ENCODE data around the gene ZBTB21.

The ZBTB21 gene

DNA sequence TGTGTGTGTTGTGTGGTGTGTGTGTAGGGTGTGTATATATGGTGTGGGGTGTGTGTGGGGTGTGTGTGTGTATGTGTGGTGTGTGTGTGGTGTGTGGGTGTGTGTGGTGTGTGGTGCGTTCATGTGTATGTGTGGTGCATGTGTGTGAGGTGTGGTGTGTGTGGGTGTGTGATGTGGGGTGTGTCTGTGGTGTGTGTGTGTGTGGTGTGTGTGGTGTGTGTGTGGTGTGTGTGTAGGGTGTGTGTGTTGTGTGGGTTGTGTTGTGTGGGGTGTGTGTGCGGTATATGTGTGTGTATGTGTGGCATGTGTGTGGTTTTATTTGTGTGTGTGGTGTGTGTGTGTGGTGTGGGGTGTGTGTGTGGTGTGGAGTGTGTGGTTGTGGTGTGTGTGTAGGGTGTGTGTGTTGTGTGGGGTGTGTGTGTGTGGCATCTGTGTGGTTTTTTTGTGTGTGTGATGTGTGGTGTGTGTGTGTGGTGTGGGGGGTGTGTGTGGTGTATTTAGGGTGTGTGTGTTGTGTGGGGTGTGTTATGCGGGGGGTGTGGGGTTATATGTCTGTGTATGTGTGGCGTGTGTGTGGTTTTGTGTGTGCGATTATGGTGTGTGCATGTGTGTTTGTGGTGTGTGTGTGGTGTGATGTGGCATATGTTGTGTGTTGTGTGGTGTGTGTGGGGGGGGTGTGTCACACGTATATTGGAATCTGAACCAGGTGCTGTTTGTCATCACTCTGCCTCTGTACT lies 17.1 kb upstream of the ZBTB21 start:
- no peaks in the 10 kb centered on the region for H3K36me3 ChIP-seq (ENCODE audit: insufficient read depth, insufficient read length, low read length)
- H3K4me1 ChIP-seq (ENCODE audit: insufficient read depth, insufficient read length), result peaks cover 24% of the 10 kb centered on the region
- H3K27me3 ChIP-seq (ENCODE audit: insufficient read depth, insufficient read length), result no peaks in the 10 kb centered on the region
- H3K9ac ChIP-seq (ENCODE audit: insufficient read length, low read depth), result no peak overlapping the region
- no peaks in the 10 kb centered on the region for H3K9me3 ChIP-seq (ENCODE audit: insufficient read depth, low read length)
- DNase-seq (ENCODE audit: low read depth, low spot score), result no peak
- no peak for TF ChIP-seq SUZ12 (IDR thresholded peaks at IDR 0.05; ENCODE audit: extremely low read depth, insufficient read depth, insufficient read length)
- TF ChIP-seq YY1 (IDR thresholded peaks at IDR 0.05; ENCODE audit: insufficient read depth, insufficient read length), result no peak
- TF ChIP-seq ZNF274 (IDR thresholded peaks at IDR 0.05; ENCODE audit: low read depth, low read length), result no peak
- H3K4me3 ChIP-seq (ENCODE audit: insufficient read length, low read depth), result no peak overlapping the region

DNA sequence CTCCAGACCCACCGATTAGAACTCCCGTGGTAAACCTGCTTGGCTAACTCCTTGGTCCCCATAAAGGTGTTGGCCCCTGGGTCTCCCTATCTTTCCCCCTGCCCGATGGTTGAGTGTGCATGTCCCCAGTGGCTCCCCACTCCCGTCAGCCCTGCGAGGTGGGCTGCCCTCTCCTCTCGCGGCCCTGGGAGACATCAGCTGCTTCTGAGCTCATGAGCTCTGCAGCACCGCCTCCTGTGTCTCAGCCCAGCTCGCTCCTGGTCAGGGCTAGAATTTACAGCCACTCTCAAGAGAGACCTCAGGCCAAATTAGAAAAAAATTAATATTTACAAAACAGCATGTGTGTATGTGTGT lies 15.9 kb upstream of the ZBTB21 start:
- no peaks in the 10 kb centered on the region for H3K9me3 ChIP-seq (ENCODE audit: insufficient read depth, low read length)
- H3K27me3 ChIP-seq (ENCODE audit: insufficient read depth, insufficient read length), result peaks cover 7% of the 10 kb centered on the region
- H3K4me1 ChIP-seq (ENCODE audit: insufficient read depth, insufficient read length), result peaks cover 26% of the 10 kb centered on the region
- no peaks in the 10 kb centered on the region for H3K36me3 ChIP-seq (ENCODE audit: insufficient read depth, insufficient read length, low read length)
- TF ChIP-seq SUZ12 (IDR thresholded peaks at IDR 0.05; ENCODE audit: extremely low read depth, insufficient read depth, insufficient read length) (no peak), YY1 (IDR thresholded peaks at IDR 0.05; ENCODE audit: insufficient read depth, insufficient read length) (no peak), ZNF274 (IDR thresholded peaks at IDR 0.05; ENCODE audit: low read depth, low read length) (no peak)
- DNase-seq (ENCODE audit: low read depth, low spot score), result no peak
- H3K4me3 ChIP-seq (ENCODE audit: insufficient read length, low read depth), result no peak overlapping the region
- H3K9ac ChIP-seq (ENCODE audit: insufficient read length, low read depth), result no peak overlapping the region

DNA sequence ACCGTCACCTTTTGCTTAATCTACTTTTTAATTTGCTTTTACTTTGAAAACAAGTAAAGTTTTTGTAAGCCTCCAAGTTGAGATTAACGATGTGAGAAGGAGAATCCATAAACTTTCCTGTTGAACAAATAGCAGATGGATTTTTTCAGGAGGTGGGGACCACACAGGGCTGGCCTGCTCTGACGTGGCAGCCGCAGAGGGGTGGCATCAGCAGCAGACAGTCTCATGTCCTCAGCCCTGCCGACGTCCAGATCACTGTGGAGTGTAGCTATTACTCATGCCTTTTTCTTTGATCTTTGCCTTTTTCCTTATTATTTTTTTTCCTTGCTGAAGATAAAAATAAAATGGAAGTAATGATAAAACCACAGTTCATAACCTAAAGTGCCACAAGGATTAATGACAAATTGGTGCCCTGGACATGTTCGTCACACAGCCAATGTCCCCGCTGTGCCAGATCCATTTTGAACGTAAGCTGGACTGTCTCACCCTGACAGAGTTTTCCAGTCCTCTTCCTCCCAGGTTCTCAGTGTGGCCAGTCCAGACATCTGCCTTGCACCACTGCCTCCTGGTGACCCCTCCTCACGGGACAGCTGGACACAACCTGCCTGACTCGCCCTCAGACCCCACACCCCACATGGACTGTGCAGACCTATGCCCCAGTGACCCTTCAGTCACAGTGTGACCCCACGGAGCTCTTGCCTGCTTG lies 15.4 kb upstream of the ZBTB21 start:
- Histone ChIP-seq H3K27me3 (ENCODE audit: insufficient read depth, insufficient read length) (peaks cover 12% of the 10 kb centered on the region), H3K9ac (ENCODE audit: insufficient read length, low read depth) (no peak overlapping the region), H3K36me3 (ENCODE audit: insufficient read depth, insufficient read length, low read length) (no peaks in the 10 kb centered on the region), H3K9me3 (ENCODE audit: insufficient read depth, low read length) (no peaks in the 10 kb centered on the region), H3K4me3 (ENCODE audit: insufficient read length, low read depth) (no peak overlapping the region), H3K4me1 (ENCODE audit: insufficient read depth, insufficient read length) (peaks cover 26% of the 10 kb centered on the region)
- DNase-seq (ENCODE audit: low read depth, low spot score), result no peak
- TF ChIP-seq ZNF274 (IDR thresholded peaks at IDR 0.05; ENCODE audit: low read depth, low read length) (no peak), YY1 (IDR thresholded peaks at IDR 0.05; ENCODE audit: insufficient read depth, insufficient read length) (no peak), SUZ12 (IDR thresholded peaks at IDR 0.05; ENCODE audit: extremely low read depth, insufficient read depth, insufficient read length) (no peak)

DNA sequence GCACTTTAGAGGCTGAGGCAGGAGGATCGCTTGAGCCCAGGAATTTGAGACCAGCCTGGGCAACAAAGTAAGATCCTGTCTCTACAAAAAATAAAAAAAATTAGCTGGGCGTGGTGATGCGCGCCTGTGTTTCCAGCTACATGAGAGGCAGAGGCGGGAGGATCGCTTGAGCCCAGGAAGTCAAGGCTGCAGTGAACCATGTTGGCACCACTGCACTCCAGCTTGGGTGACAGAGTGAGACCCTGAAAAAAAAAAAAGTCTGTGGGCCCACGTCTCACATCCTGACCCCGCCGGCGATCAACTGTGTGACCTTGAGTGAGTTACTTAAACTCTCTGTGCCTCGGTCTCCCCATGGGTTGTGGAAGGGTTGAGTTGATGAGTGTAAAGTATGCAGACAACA lies 12.7 kb upstream of the ZBTB21 start:
- Histone ChIP-seq H3K9me3 (ENCODE audit: insufficient read depth, low read length) (no peaks in the 10 kb centered on the region), H3K4me3 (ENCODE audit: insufficient read length, low read depth) (no peak overlapping the region), H3K9ac (ENCODE audit: insufficient read length, low read depth) (no peak overlapping the region), H3K36me3 (ENCODE audit: insufficient read depth, insufficient read length, low read length) (no peaks in the 10 kb centered on the region), H3K27me3 (ENCODE audit: insufficient read depth, insufficient read length) (peaks cover 27% of the 10 kb centered on the region), H3K4me1 (ENCODE audit: insufficient read depth, insufficient read length) (peaks cover 21% of the 10 kb centered on the region)
- no peak for DNase-seq (ENCODE audit: low read depth, low spot score)
- TF ChIP-seq YY1 (IDR thresholded peaks at IDR 0.05; ENCODE audit: insufficient read depth, insufficient read length) (no peak), ZNF274 (IDR thresholded peaks at IDR 0.05; ENCODE audit: low read depth, low read length) (no peak), SUZ12 (IDR thresholded peaks at IDR 0.05; ENCODE audit: extremely low read depth, insufficient read depth, insufficient read length) (no peak)

DNA sequence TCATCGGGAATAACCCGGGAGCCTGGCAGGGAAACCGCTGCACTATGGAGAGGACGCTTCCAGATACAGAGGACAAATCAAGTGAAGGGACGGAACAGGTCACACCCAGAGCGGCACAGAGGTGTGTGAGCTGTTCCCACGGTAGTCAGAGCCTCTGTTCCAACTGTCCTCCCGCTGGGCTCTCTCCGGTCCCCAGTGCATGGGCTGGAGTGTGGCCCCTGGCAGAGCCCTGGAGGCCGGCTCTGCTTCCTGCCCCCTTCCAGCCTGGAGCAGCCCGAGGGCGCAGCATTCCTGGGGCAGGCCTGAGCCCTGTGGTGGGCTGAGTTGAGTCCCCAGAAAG lies 11.9 kb upstream of the ZBTB21 start:
- TF ChIP-seq YY1 (IDR thresholded peaks at IDR 0.05; ENCODE audit: insufficient read depth, insufficient read length) (no peak), SUZ12 (IDR thresholded peaks at IDR 0.05; ENCODE audit: extremely low read depth, insufficient read depth, insufficient read length) (no peak), ZNF274 (IDR thresholded peaks at IDR 0.05; ENCODE audit: low read depth, low read length) (no peak)
- DNase-seq (ENCODE audit: low read depth, low spot score), result no peak
- H3K9me3 ChIP-seq (ENCODE audit: insufficient read depth, low read length), result no peaks in the 10 kb centered on the region
- H3K36me3 ChIP-seq (ENCODE audit: insufficient read depth, insufficient read length, low read length), result no peaks in the 10 kb centered on the region
- peak overlapping the region; percentile 73 for H3K9ac ChIP-seq (ENCODE audit: insufficient read length, low read depth)
- peaks cover 27% of the 10 kb centered on the region for H3K27me3 ChIP-seq (ENCODE audit: insufficient read depth, insufficient read length)
- peak overlapping the region; percentile 2 for H3K4me3 ChIP-seq (ENCODE audit: insufficient read length, low read depth)
- peaks cover 16% of the 10 kb centered on the region for H3K4me1 ChIP-seq (ENCODE audit: insufficient read depth, insufficient read length)

DNA sequence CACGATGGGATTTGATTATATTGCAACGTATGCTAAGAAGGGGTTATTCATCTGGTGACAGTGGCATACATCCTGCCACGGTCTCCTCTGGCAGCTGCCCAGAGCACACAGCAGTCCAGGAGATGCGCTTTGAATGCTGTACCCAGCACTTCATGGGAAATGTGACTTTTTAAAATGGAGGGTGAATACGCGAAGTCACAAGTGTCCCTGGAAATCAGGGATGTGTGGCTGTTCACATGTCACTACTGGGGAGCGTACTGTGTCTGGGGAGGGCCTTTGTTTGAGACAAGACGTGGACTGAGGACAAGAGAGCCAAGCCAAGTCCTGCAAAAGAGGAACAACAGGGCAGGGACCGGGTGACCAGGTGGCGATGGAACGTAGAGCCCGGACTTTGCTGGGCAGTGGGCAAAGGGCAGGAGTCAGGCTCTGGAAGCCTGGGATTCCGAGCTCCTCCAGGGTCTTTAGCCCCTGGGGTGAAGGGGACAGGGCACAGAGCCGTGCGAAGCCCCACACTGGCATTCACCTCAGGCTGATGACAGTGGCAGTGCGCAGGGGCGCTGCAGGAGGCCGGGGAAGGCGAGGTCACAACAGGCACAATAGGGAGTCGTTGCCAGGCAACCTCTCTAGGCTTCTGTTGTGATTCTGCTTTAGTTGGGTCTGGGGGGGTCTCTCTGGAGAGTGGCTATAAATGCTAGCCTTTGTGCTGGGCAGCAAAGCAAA lies 11.4 kb upstream of the ZBTB21 start:
- Histone ChIP-seq H3K36me3 (ENCODE audit: insufficient read depth, insufficient read length, low read length) (no peaks in the 10 kb centered on the region), H3K4me3 (ENCODE audit: insufficient read length, low read depth) (no peak overlapping the region), H3K9me3 (ENCODE audit: insufficient read depth, low read length) (no peaks in the 10 kb centered on the region), H3K9ac (ENCODE audit: insufficient read length, low read depth) (peak overlapping the region; percentile 73), H3K4me1 (ENCODE audit: insufficient read depth, insufficient read length) (peaks cover 13% of the 10 kb centered on the region), H3K27me3 (ENCODE audit: insufficient read depth, insufficient read length) (peaks cover 27% of the 10 kb centered on the region)
- peak; percentile 57 for DNase-seq (ENCODE audit: low read depth, low spot score)
- TF ChIP-seq YY1 (IDR thresholded peaks at IDR 0.05; ENCODE audit: insufficient read depth, insufficient read length), result no peak
- no peak for TF ChIP-seq SUZ12 (IDR thresholded peaks at IDR 0.05; ENCODE audit: extremely low read depth, insufficient read depth, insufficient read length)
- no peak for TF ChIP-seq ZNF274 (IDR thresholded peaks at IDR 0.05; ENCODE audit: low read depth, low read length)

DNA sequence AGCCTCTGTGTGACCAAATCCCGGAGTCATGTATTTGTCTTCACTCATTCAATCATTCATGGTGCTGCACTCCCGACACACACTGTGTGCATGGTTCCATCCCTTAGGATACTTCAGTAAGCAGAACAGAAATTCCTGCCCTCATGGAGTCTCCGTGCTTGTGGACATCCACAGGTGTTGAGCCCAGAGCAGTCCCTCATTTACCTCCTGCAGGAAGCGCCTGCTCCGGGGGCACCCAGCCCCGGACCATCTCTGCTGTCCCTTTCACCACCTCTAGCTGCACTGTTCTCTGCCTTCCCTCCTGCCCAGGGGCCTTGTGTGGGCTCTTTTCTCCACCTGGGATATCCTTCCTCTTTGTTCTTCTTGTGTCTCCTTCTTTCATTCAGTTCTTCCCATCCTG lies 9.5 kb upstream of the ZBTB21 start:
- no peaks in the 10 kb centered on the region for H3K36me3 ChIP-seq (ENCODE audit: insufficient read depth, insufficient read length, low read length)
- no peak for DNase-seq (ENCODE audit: low read depth, low spot score)
- no peak overlapping the region for H3K9ac ChIP-seq (ENCODE audit: insufficient read length, low read depth)
- TF ChIP-seq SUZ12 (IDR thresholded peaks at IDR 0.05; ENCODE audit: extremely low read depth, insufficient read depth, insufficient read length), result no peak
- no peak for TF ChIP-seq YY1 (IDR thresholded peaks at IDR 0.05; ENCODE audit: insufficient read depth, insufficient read length)
- TF ChIP-seq ZNF274 (IDR thresholded peaks at IDR 0.05; ENCODE audit: low read depth, low read length), result no peak
- H3K27me3 ChIP-seq (ENCODE audit: insufficient read depth, insufficient read length), result peaks cover 31% of the 10 kb centered on the region
- peaks cover 11% of the 10 kb centered on the region for H3K4me1 ChIP-seq (ENCODE audit: insufficient read depth, insufficient read length)
- H3K9me3 ChIP-seq (ENCODE audit: insufficient read depth, low read length), result peaks cover 5% of the 10 kb centered on the region; the same call in 1 of the 2 replicates
- H3K4me3 ChIP-seq (ENCODE audit: insufficient read length, low read depth), result no peak overlapping the region
